HFFc6 (cell line): ENCODE measurements around the gene SNX25. TPM values are rescaled to one million over a fixed set of nuclear protein-coding genes. Genes with fewer than 3 reads are reported as not detected.

ENCODE experiments used
- DNase-seq: peaks from one replicate; pipeline ENCODE4 v3.0.0-alpha.2; 2018
- H3K27ac Mint-ChIP-seq: 2 replicates; pipeline ENCODE4 v1.8.0; 2020; ENCODE audit warnings: mild to moderate bottlenecking, mixed read lengths
- H3K27me3 Mint-ChIP-seq: 2 replicates; pipeline ENCODE4 v1.8.0; 2021; ENCODE audit warnings: mild to moderate bottlenecking, moderate library complexity, mixed read lengths; ENCODE audit not compliant: insufficient read depth
- H3K36me3 Mint-ChIP-seq: 2 replicates; pipeline ENCODE4 v1.8.0; 2021; ENCODE audit warnings: low read depth, mixed read lengths
- H3K4me1 Mint-ChIP-seq: 2 replicates; pipeline ENCODE4 v1.8.0; 2020; ENCODE audit warnings: low read depth, mixed read lengths
- H3K4me3 Mint-ChIP-seq: 2 replicates; pipeline ENCODE4 v1.8.0; 2020; ENCODE audit warnings: mild to moderate bottlenecking, moderate library complexity, mixed read lengths
- H3K9me3 Mint-ChIP-seq: 2 replicates; pipeline ENCODE4 v1.8.0; 2020; ENCODE audit warnings: mild to moderate bottlenecking, mixed read lengths
- CTCF ChIP-seq: fragments of 200-600 bp; sonication (generic); IDR thresholded peaks from 2 replicates; pipeline ENCODE4 v1.5.0; 2021; ENCODE audit warnings: antibody characterized with exemption, mild to moderate bottlenecking
- total RNA-seq, 6 experiments: library from RNA; stranded (reverse); fragmentation: NEBNext Ultra II Directional; extraction: Animal tissue kit (Norgen Biotek cat#: 25700); gene quantifications; 2 replicates in 1 of 6; 3 replicates in 5 of 6; pipeline ENCODE4 v1.2.3, GENCODE V29; 2021

SNX25 gene
- total RNA-seq, 6 experiments from 2014 or later: 19.4 to 40.2 (median 24.8) TPM

GRCh38 chr4:185182239-185182638 is 27.2 kb upstream of the SNX25 start:
- DNase-seq: no peak

GRCh38 chr4:185183622-185184281 is 25.6 kb upstream of the SNX25 start:
- Mint-ChIP-seq H3K27me3 (no peaks in the 10 kb centered on the region), H3K9me3 (no peaks in the 10 kb centered on the region), H3K36me3 (no peaks in the 10 kb centered on the region), H3K27ac (no peak overlapping the region), H3K4me1 (peaks cover 24% of the 10 kb centered on the region), H3K4me3 (no peak overlapping the region)
- DNase-seq: peak; percentile 82
- peak; percentile 94 for TF ChIP-seq CTCF

More at GRCh38 chr4:185182239-185182638, 27.2 kb upstream of the SNX25 start:
- Mint-ChIP-seq H3K4me3 (no peak overlapping the region), H3K9me3 (no peaks in the 10 kb centered on the region), H3K4me1 (peaks cover 24% of the 10 kb centered on the region), H3K27ac (no peak overlapping the region; the same call in 1 of the 2 replicates), H3K27me3 (no peaks in the 10 kb centered on the region), H3K36me3 (no peaks in the 10 kb centered on the region)
- no peak for TF ChIP-seq CTCF

- H3K9me3 Mint-ChIP-seq: no peaks in the 10 kb centered on the region
- TF ChIP-seq CTCF: no peak
Measured at GRCh38 chr4:185186769-185187168, 22.6 kb upstream of the SNX25 start.

GRCh38 chr4:185189606-185190305 is 19.6 kb upstream of the SNX25 start:
- Mint-ChIP-seq H3K4me3 (no peak overlapping the region), H3K9me3 (no peaks in the 10 kb centered on the region), H3K36me3 (peaks cover 8% of the 10 kb centered on the region; the same call in 1 of the 2 replicates), H3K27ac (no peak overlapping the region), H3K4me1 (0 out of 2 replicates have a peak, but pooled peaks cover 6% of the 10 kb centered on the region), H3K27me3 (no peaks in the 10 kb centered on the region)
- DNase-seq: no peak
- TF ChIP-seq CTCF: no peak

More at GRCh38 chr4:185186769-185187168, 22.6 kb upstream of the SNX25 start:
- Mint-ChIP-seq H3K27ac (no peak overlapping the region), H3K27me3 (no peaks in the 10 kb centered on the region), H3K36me3 (peaks cover 8% of the 10 kb centered on the region; the same call in 1 of the 2 replicates), H3K4me1 (peaks cover 15% of the 10 kb centered on the region), H3K4me3 (no peak overlapping the region)
- DNase-seq: no peak

- H3K27ac Mint-ChIP-seq: no peak overlapping the region
- DNase-seq: no peak
- no peaks in the 10 kb centered on the region for H3K9me3 Mint-ChIP-seq
- H3K27me3 Mint-ChIP-seq: no peaks in the 10 kb centered on the region
- H3K4me1 Mint-ChIP-seq: peaks cover 9% of the 10 kb centered on the region
- no peak for TF ChIP-seq CTCF
- H3K36me3 Mint-ChIP-seq: peaks cover 8% of the 10 kb centered on the region; the same call in 1 of the 2 replicates
- H3K4me3 Mint-ChIP-seq: no peak overlapping the region
Measured at GRCh38 chr4:185190306-185190856, 19.0 kb upstream of the SNX25 start.
